GM19239 (cell line): ENCODE results near the gene ZNF133.

ENCODE experiments used
- DNase-seq: peaks from one replicate; pipeline ENCODE4 v3.0.0; 2011; ENCODE audit warnings: low spot score; ENCODE audit not compliant: insufficient read length
- FAIRE-seq: peaks from 2 replicates; lab custom pipeline; 2011; peaks lifted over from hg19 to GRCh38; lab: Jason Lieb, UNC

ZNF133 gene

GRCh38 chr20:18359854-18360253, 71.5 kb downstream of the ZNF133 start:
- no peak for DNase-seq
- FAIRE-seq = no peak

GRCh38 chr20:18360635-18361034, 72.3 kb downstream of the ZNF133 start:
- DNase-seq (no peak), FAIRE-seq (no peak)

DNA sequence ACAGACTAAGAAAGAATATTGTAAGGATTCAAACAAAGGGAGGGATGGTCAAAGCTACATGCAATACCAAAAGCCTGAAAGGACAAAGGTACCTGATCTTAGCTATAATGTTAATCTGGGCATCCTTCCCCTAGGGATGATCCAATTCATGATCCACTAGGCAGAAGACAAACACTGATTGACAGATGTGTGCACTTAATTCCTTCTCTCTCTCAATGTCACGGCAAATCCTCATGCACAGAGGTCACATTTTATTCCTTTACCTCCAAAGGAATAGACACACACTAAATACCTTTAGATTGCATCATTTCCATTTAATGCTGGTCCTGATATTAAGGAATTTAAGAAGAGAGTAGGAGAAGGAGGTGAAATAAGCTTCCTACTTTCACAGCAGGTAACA, 73.4 kb downstream of the ZNF133 start:
- no peak for FAIRE-seq

DNA sequence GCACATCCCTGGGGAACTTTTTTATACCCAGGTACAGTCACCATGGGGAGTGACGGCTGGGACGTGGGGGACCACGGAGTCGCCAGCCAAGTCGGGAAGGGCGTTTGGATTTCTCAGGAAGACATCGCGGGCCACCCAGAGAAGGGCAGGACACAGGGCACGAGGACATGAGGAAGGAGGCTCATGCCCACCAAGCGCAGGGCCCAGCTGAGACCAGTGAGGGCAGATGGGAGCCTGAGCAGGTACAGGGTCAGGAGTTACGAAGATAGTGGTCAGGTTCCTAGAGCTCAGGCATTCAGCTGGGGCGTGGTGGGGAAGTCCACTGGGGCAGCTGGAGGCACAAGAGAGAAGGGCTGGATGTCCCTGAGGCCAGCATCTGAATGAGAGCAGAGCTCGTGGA, 74.6 kb downstream of the ZNF133 start:
- DNase-seq (no peak), FAIRE-seq (no peak)

More for the DNA sequence above, 73.4 kb downstream of the ZNF133 start:
- no peak for DNase-seq

DNA sequence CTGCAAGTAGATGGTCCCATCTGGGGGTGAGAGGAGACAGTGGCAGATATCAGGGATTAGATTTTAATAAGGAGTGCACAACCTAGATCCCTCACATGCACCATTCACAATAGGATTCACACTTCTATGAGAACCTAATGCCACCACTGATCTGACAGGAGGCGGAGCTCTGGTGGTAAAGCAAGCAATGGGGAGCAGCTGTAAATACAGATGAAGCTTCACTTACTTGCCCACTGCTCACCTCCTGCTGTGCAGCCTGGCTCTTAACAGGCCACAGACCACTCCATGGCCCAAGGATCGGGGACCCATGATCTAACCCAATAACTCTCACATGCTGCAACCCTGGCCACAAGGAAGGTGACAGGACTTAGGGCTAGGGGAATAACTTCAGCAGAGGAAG, 75.4 kb downstream of the ZNF133 start:
- DNase-seq = no peak
- FAIRE-seq = no peak

- DNase-seq (no peak), FAIRE-seq (no peak)
Measured at GRCh38 chr20:18364768-18365167, 76.4 kb downstream of the ZNF133 start.
